Lung (tissue), 12 donors: Measurements from ENCODE around the gene MYH3. TPM values are rescaled to one million over a fixed set of nuclear protein-coding genes. Genes with fewer than 3 reads are reported as not detected.

Experiments used
- ATAC-seq: fragments of 200-7000 bp; cut with Tn5 transposase; one replicate; pipeline ENCODE4 v1.9.1; 2020; ENCODE audit warnings: moderate number of reproducible peaks; ENCODE audit not compliant: insufficient read depth, low FRiP score
- DNase-seq, 3 donors: peaks; one replicate each; pipeline ENCODE4 v3.0.0-alpha.2; 2013 to 2017
- H3K27ac ChIP-seq, 2 donors: one replicate each; pipeline ENCODE4 v1.5.1; 2013; ENCODE audit warnings: mild to moderate bottlenecking in 2 of 2, moderate library complexity in 2 of 2, control low read depth in 1 of 2, inconsistent platforms in 1 of 2, low read depth in 1 of 2, low read length in 1 of 2
- H3K27me3 ChIP-seq, 3 donors: one replicate each; pipeline ENCODE4 v1.5.1; 2013; ENCODE audit warnings: low read length in 2 of 3; ENCODE audit not compliant: control insufficient read depth in 3 of 3, insufficient read depth in 3 of 3
- H3K36me3 ChIP-seq, 4 donors: one replicate each; pipeline ENCODE4 v1.5.1; 2013; ENCODE audit warnings: low read length in 4 of 4, mild to moderate bottlenecking in 1 of 4, moderate library complexity in 1 of 4; ENCODE audit not compliant: control insufficient read depth in 4 of 4, insufficient read depth in 4 of 4
- H3K4me1 ChIP-seq, 5 donors: one replicate each; pipeline ENCODE4 v1.5.1; 2013; ENCODE audit warnings: low read length in 5 of 5, mild to moderate bottlenecking in 2 of 5, moderate library complexity in 1 of 5; ENCODE audit not compliant: control insufficient read depth in 5 of 5, insufficient read depth in 5 of 5
- H3K4me3 ChIP-seq: one replicate; pipeline ENCODE4 v1.5.1; 2013; ENCODE audit warnings: mild to moderate bottlenecking, control low read depth, moderate library complexity
- H3K9ac ChIP-seq, 2 donors: one replicate each; pipeline ENCODE4 v1.5.1; 2013; ENCODE audit warnings: low read length in 2 of 2, control low read depth in 1 of 2; ENCODE audit not compliant: insufficient read depth in 1 of 2
- H3K9me3 ChIP-seq, 4 donors: one replicate each; pipeline ENCODE4 v1.5.1; 2013; ENCODE audit warnings: low read length in 3 of 4, mild to moderate bottlenecking in 1 of 4, moderate library complexity in 1 of 4; ENCODE audit not compliant: control insufficient read depth in 4 of 4, insufficient read depth in 3 of 4
- WGBS, 2 donors: extraction: QIAGEN DNeasy Blood & Tissue Kit; methylation state at CpG; one replicate each; pipeline ENCODE4 v1.1.7; 2013; 5-methylcytosine and 5-hydroxymethylcytosine counted together
- polyA plus RNA-seq, 2 donors: library from polyadenylated mRNA; stranded (reverse); fragments of 200-250 nt; gene quantifications; one replicate each; pipeline ENCODE4 v1.2.1, GENCODE V29; 2013
- total RNA-seq, 2 donors: library from RNA; depleted of rRNA in 1 of 2; stranded (reverse); fragments of >200 nt in 1 of 2; gene quantifications; one replicate each; pipeline ENCODE4 v1.2.1, GENCODE V29; 2014 to 2021
- TF ChIP-seq, protein P1 (sequence below): IDR thresholded peaks from 2 replicates; pipeline ENCODE4 v1.5.1; 2012; ENCODE audit warnings: mild to moderate bottlenecking; ENCODE audit errors: control extremely low read depth, extremely low read depth
- donor health status: control.
- donor health status: control.
- donor health status: Bipolar disorder and iron deficiency.
- donor health status: healthy.
- donor health status: DM: yes; HTN: yes; CAD: no.

The MYH3 gene
- total and polyA plus RNA-seq, 4 donors, result 1.0 to 2.8 (median 1.7) TPM

DNA sequence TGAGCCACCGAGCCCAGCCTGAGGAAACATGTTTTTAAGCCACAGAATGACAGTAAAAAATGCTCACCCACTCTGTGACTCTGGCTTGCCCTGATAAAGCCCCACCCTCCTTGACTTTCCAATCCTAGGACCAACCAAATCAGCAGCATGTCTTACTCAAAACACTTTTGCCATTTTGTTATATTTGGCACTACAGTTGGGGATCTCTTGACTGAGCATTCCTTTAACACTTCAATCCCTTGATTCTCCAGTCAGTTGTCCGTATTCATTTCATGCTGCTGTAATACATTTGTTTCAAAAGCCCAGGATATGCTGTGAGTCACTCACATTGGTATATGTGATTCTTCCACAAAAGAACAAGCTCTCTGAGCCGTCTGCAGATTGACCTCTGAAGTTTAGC, 8.2 kb downstream of the MYH3 start:
- no peak overlapping the region for H3K4me3 ChIP-seq
- no peaks in the 10 kb centered on the region for H3K9me3 ChIP-seq
- H3K27me3 ChIP-seq, result no peaks in the 10 kb centered on the region
- no peak for ATAC-seq
- no peaks in the 10 kb centered on the region for H3K4me1 ChIP-seq
- TF ChIP-seq, protein P1, sequence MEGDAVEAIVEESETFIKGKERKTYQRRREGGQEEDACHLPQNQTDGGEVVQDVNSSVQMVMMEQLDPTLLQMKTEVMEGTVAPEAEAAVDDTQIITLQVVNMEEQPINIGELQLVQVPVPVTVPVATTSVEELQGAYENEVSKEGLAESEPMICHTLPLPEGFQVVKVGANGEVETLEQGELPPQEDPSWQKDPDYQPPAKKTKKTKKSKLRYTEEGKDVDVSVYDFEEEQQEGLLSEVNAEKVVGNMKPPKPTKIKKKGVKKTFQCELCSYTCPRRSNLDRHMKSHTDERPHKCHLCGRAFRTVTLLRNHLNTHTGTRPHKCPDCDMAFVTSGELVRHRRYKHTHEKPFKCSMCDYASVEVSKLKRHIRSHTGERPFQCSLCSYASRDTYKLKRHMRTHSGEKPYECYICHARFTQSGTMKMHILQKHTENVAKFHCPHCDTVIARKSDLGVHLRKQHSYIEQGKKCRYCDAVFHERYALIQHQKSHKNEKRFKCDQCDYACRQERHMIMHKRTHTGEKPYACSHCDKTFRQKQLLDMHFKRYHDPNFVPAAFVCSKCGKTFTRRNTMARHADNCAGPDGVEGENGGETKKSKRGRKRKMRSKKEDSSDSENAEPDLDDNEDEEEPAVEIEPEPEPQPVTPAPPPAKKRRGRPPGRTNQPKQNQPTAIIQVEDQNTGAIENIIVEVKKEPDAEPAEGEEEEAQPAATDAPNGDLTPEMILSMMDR, result no peak
- no peak overlapping the region for H3K9ac ChIP-seq
- 84 to 94% methylated on average over 3 of the region's 3 CpGs for WGBS, 2 donors
- peaks cover 0 to 2% (median 0%) of the 10 kb centered on the region in 4 donors for H3K36me3 ChIP-seq
- H3K27ac ChIP-seq, result no peak overlapping the region
- no peak for DNase-seq

- ATAC-seq (no peak), DNase-seq (no peak)
- TF ChIP-seq, protein P1, result no peak
- no peak overlapping the region for H3K4me3 ChIP-seq
- no peak overlapping the region for H3K9ac ChIP-seq
- no peaks in the 10 kb centered on the region for H3K27me3 ChIP-seq
- no peak overlapping the region for H3K27ac ChIP-seq
- peaks cover 0 to 2% (median 0%) of the 10 kb centered on the region in 4 donors for H3K36me3 ChIP-seq
- no peaks in the 10 kb centered on the region for H3K4me1 ChIP-seq
- WGBS, 2 donors, result 94% methylated on average over 5 of the region's 5 CpGs
- no peaks in the 10 kb centered on the region for H3K9me3 ChIP-seq
Measured at GRCh38 chr17:10648381-10648780, 8.7 kb downstream of the MYH3 start.

DNA sequence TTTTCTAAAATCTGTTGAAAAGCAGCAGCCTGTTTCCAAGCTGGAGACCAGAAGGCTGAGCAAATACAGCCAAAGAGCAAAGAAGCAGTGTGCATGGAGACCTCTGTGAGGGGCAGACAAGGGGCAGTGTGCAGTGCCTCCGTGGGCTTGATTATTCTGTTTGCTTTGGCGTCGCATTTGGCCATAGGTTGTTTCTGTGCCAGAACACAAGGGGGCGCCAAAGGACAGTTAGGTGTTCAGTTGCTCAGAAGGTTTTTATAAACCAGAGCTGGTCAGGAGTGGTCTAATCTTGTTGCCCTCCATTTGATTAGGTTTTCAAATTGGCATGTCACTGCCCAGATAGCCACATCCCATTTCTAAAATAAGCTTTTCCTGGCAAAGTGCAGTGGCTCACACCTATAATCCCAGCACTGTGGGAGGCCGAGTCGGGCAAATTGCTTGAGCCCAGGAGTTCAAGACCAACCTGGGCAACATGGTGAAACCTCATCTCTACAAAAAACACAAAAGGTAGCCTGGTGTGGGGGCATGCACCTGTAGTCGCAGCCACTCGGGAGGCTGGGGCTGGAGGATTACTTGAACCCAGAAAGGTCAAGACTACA, 10.6 kb downstream of the MYH3 start:
- no peaks in the 10 kb centered on the region for H3K9me3 ChIP-seq
- H3K27me3 ChIP-seq, result no peaks in the 10 kb centered on the region
- TF ChIP-seq, protein P1, result peak; percentile 64
- 42 to 46% methylated on average over 8 of the region's 8 CpGs for WGBS, 2 donors
- H3K4me1 ChIP-seq, result no peaks in the 10 kb centered on the region
- H3K36me3 ChIP-seq, result peaks cover 0 to 8% (median 0%) of the 10 kb centered on the region in 4 donors
- H3K27ac ChIP-seq, result no peak overlapping the region
- DNase-seq (peak; percentile 78 to 84 (median 79)), ATAC-seq (peak; percentile 53)
- no peak overlapping the region for H3K4me3 ChIP-seq
- H3K9ac ChIP-seq, result no peak overlapping the region

GRCh38 chr17:10640475-10640874, 16.6 kb downstream of the MYH3 start:
- TF ChIP-seq, protein P1, result no peak
- no peak overlapping the region for H3K27ac ChIP-seq
- peaks cover 3 to 23% (median 8%) of the 10 kb centered on the region in 4 donors for H3K36me3 ChIP-seq
- H3K9me3 ChIP-seq, result no peaks in the 10 kb centered on the region
- WGBS, 2 donors, result 81% methylated on average over 3 of the region's 3 CpGs
- H3K27me3 ChIP-seq, result no peaks in the 10 kb centered on the region
- no peaks in the 10 kb centered on the region for H3K4me1 ChIP-seq
- no peak for DNase-seq
- no peak for ATAC-seq
- H3K9ac ChIP-seq, result no peak overlapping the region
- H3K4me3 ChIP-seq, result no peak overlapping the region
